Measurements from ENCODE around the gene CA12. TPM values are rescaled to one million over a fixed set of nuclear protein-coding genes. Genes with fewer than 3 reads are reported as not detected.
"Not testable (repeated sequence)": the region's sequence is repeated elsewhere in the genome, so short reads cannot be mapped to it uniquely, and the experiment has no call there.

Gene CA12
- total RNA-seq, 2 donors from 2014 or later = 1.2 to 2.1 TPM

DNA sequence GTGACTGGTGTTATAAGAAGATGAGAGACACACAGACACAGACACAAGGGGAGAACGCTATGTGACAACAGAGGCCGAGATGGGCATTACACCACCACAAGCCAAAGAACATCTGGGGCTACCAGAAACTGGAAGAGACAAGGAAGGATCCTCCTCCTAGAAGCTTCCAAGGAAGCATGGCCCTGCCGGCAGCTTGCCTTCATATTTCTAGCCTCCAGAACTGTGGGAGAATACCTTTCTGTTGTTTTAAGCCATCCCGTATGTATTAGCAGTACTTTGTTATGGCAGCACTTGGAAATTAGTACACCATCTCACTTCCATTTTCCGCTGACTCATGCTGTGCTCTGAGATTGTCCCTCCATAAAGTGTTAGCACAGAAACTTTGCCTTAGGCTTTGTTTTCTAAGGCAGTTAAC lies 38.7 kb upstream of the CA12 start:
- Histone ChIP-seq H3K9me3 (ENCODE audit: control insufficient read depth, low read length) (peaks cover 2% of the 10 kb centered on the region), H3K9ac (ENCODE audit: extremely low read depth, low read length, poor library complexity, severe bottlenecking) (no peak overlapping the region), H3K4me3 (ENCODE audit: low read length) (no peak overlapping the region), H3K27ac (ENCODE audit: low read depth, low read length) (no peak overlapping the region), H3K4me1 (ENCODE audit: control insufficient read depth, insufficient read depth, low read length) (no peaks in the 10 kb centered on the region), H3K36me3 (ENCODE audit: control insufficient read depth, insufficient read depth, low read length) (no peaks in the 10 kb centered on the region), H3K27me3 (ENCODE audit: control insufficient read depth, insufficient read depth, low read length, poor library complexity, severe bottlenecking) (no peaks in the 10 kb centered on the region)
- no peak for DNase-seq
- WGBS, 2 experiments (ENCODE audit: insufficient coverage in 1 of 2, insufficient read length in 1 of 2) = 92 to 93% methylated on average over 4 to 5 of the region's 5 CpGs
- Mint-ChIP-seq H3K9me3 (peaks cover 3% of the 10 kb centered on the region), H3K27me3 (ENCODE audit: insufficient read depth) (peaks cover 25% of the 10 kb centered on the region), H3K4me1 (no peaks in the 10 kb centered on the region), H3K4me3 (no peak overlapping the region), H3K27ac (peak overlapping the region; percentile 71), H3K36me3 (ENCODE audit: low read depth) (no peaks in the 10 kb centered on the region)
- TF ChIP-seq CTCF (conservative IDR thresholded peaks at IDR 0.05) = peak; percentile 49

GRCh38 chr15:63418811-63419210 lies 37.2 kb upstream of the CA12 start:
- TF ChIP-seq CTCF (conservative IDR thresholded peaks at IDR 0.05) = no peak
- Mint-ChIP-seq H3K36me3 (ENCODE audit: low read depth) (no peaks in the 10 kb centered on the region), H3K9me3 (peaks cover 5% of the 10 kb centered on the region), H3K27ac (no peak overlapping the region), H3K4me1 (no peaks in the 10 kb centered on the region), H3K4me3 (no peak overlapping the region), H3K27me3 (ENCODE audit: insufficient read depth) (peaks cover 29% of the 10 kb centered on the region)
- H3K9ac ChIP-seq (ENCODE audit: extremely low read depth, low read length, poor library complexity, severe bottlenecking) = no peak overlapping the region
- no peaks in the 10 kb centered on the region for H3K36me3 ChIP-seq (ENCODE audit: control insufficient read depth, insufficient read depth, low read length)
- DNase-seq = no peak
- H3K4me3 ChIP-seq (ENCODE audit: low read length) = no peak overlapping the region
- H3K9me3 ChIP-seq (ENCODE audit: control insufficient read depth, low read length) = peaks cover 6% of the 10 kb centered on the region
- no peak overlapping the region for H3K27ac ChIP-seq (ENCODE audit: low read depth, low read length)
- H3K27me3 ChIP-seq (ENCODE audit: control insufficient read depth, insufficient read depth, low read length, poor library complexity, severe bottlenecking) = no peaks in the 10 kb centered on the region
- no peaks in the 10 kb centered on the region for H3K4me1 ChIP-seq (ENCODE audit: control insufficient read depth, insufficient read depth, low read length)
- WGBS, 2 experiments (ENCODE audit: insufficient coverage in 1 of 2, insufficient read length in 1 of 2) = 92% methylated on average over 6 to 8 of the region's 8 CpGs

GRCh38 chr15:63417721-63418120 lies 36.1 kb upstream of the CA12 start:
- Histone ChIP-seq H3K27me3 (ENCODE audit: control insufficient read depth, insufficient read depth, low read length, poor library complexity, severe bottlenecking) (no peaks in the 10 kb centered on the region), H3K9me3 (ENCODE audit: control insufficient read depth, low read length) (peaks cover 6% of the 10 kb centered on the region), H3K9ac (ENCODE audit: extremely low read depth, low read length, poor library complexity, severe bottlenecking) (no peak overlapping the region), H3K27ac (ENCODE audit: low read depth, low read length) (no peak overlapping the region), H3K4me3 (ENCODE audit: low read length) (no peak overlapping the region), H3K4me1 (ENCODE audit: control insufficient read depth, insufficient read depth, low read length) (no peaks in the 10 kb centered on the region), H3K36me3 (ENCODE audit: control insufficient read depth, insufficient read depth, low read length) (no peaks in the 10 kb centered on the region)
- no peaks in the 10 kb centered on the region for H3K36me3 Mint-ChIP-seq (ENCODE audit: low read depth)
- no peaks in the 10 kb centered on the region for H3K4me1 Mint-ChIP-seq
- TF ChIP-seq CTCF (conservative IDR thresholded peaks at IDR 0.05) = no peak
- peaks cover 5% of the 10 kb centered on the region for H3K9me3 Mint-ChIP-seq
- DNase-seq = no peak
- peaks cover 29% of the 10 kb centered on the region for H3K27me3 Mint-ChIP-seq (ENCODE audit: insufficient read depth)
- H3K4me3 Mint-ChIP-seq = no peak overlapping the region
- no peak overlapping the region for H3K27ac Mint-ChIP-seq
- 97 to 100% methylated on average over 2 to 4 of the region's 4 CpGs for WGBS, 2 experiments (ENCODE audit: insufficient coverage in 1 of 2, insufficient read length in 1 of 2)

DNA sequence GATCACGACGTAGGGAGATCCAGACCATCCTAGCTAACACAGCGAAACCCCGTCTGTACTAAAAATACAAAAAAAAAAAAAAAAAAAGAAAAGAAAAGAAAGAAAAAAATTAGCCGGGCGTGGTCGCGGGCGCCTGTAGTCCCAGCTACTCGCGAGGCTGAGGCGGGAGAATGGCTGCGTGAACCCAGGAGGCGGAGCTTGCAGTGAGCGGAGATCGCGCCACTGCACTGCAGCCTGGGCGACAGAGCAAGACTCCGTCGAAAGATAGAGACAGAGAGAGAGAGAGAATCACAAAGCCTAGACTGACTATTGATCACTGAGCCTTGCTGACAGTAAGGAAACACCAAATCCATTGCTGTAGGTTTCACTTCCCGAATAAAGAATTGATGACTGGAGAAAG lies 35.6 kb upstream of the CA12 start:
- H3K36me3 Mint-ChIP-seq (ENCODE audit: low read depth); H3K4me1 ChIP-seq (ENCODE audit: control insufficient read depth, insufficient read depth, low read length); H3K9ac ChIP-seq (ENCODE audit: extremely low read depth, low read length, poor library complexity, severe bottlenecking); H3K9me3 Mint-ChIP-seq; H3K4me3 ChIP-seq (ENCODE audit: low read length); H3K27ac ChIP-seq (ENCODE audit: low read depth, low read length); H3K36me3 ChIP-seq (ENCODE audit: control insufficient read depth, insufficient read depth, low read length); DNase-seq; H3K27ac Mint-ChIP-seq; H3K27me3 ChIP-seq (ENCODE audit: control insufficient read depth, insufficient read depth, low read length, poor library complexity, severe bottlenecking); H3K4me3 Mint-ChIP-seq; H3K9me3 ChIP-seq (ENCODE audit: control insufficient read depth, low read length); H3K4me1 Mint-ChIP-seq: not testable (repeated sequence)
- peaks cover 29% of the 10 kb centered on the region for H3K27me3 Mint-ChIP-seq (ENCODE audit: insufficient read depth)
- WGBS, 2 experiments (ENCODE audit: insufficient coverage in 1 of 2, insufficient read length in 1 of 2) = 96 to 98% methylated on average over 16 to 20 of the region's 21 CpGs

Measured in endodermal cell (in vitro differentiated cells).